NCI-H2081 (cell line): ENCODE results near the gene UCHL1.
"Not testable (repeated sequence)": the region's sequence is repeated elsewhere in the genome, so short reads cannot be mapped to it uniquely, and the experiment has no call there.

ENCODE experiments used
- DNase-seq, 2 experiments: peaks; one replicate each; lab custom pipeline; 2025; lab: John Stamatoyannopoulos, UW

Gene UCHL1

DNA sequence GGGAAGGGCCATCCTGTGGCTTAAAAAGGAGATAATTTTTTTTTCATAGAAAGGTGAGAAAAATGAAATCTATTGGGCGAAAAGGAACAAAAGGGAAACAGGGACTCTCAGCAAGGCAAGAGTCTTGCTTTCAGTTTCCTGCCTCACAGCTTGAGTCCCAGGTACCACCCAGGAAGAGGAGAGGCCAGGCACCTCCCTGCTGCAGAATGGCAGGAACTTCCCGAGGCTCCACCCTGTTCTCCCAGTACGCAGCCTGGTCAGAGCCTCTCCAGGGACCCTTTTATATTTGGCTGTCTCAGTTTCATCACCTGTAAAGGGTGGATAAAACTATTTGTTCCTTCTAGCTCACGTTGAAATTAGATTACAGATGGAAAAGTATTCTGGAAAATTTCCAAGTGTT lies 33.8 kb downstream of the UCHL1 start:
- no peak for DNase-seq

GRCh38 chr4:41294445-41295062 lies 37.8 kb downstream of the UCHL1 start:
- DNase-seq, result peak in 1 of 2 experiments; percentile 41

GRCh38 chr4:41296995-41297394 lies 40.3 kb downstream of the UCHL1 start:
- DNase-seq, result no peak

- no peak for DNase-seq
These were observed 41.1 kb downstream of the UCHL1 start for GRCh38 chr4:41297832-41298231.

- no peak for DNase-seq
These were observed 42.8 kb downstream of the UCHL1 start for GRCh38 chr4:41299486-41299885.

DNA sequence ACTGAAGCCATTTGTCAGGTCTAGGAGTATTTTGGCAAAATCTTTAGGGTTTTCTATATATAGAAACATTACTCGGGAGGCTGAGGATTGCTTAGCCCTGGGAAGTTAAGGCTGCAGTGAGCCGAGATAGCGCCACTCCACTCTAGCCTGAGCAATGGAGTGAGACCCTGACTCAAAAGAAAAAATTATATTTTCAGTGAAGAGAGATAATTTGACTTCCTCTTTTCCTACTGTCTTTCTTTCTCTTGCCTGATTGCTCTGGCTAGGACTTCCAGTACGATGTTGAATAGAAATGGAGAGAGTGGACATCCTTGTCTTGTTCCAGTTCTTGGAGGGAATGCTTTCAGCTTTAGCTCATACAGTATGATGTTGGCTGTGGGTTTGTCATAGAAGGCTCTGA lies 44.4 kb downstream of the UCHL1 start:
- DNase-seq, result no peak

GRCh38 chr4:41303372-41304118 lies 46.8 kb downstream of the UCHL1 start:
- no peak for DNase-seq

DNA sequence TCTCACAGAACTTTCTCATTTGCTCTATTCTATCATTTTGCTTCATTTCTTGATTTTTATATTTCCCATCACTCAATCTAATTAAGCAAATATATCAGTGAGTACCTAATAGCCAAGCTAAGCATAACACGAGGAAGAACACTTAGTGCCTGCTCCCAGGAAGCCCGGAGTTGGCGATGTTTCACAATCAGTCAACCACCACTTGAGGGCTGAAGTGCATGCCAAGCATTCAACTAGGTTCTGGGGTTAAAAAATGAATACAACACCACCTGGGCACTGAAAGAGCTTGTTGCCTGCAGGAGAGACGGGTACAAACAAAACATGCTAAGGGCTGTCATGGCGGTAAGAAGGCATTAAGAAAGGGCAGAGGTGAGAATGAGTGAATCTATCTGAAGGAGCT lies 47.5 kb downstream of the UCHL1 start:
- no peak for DNase-seq

DNA sequence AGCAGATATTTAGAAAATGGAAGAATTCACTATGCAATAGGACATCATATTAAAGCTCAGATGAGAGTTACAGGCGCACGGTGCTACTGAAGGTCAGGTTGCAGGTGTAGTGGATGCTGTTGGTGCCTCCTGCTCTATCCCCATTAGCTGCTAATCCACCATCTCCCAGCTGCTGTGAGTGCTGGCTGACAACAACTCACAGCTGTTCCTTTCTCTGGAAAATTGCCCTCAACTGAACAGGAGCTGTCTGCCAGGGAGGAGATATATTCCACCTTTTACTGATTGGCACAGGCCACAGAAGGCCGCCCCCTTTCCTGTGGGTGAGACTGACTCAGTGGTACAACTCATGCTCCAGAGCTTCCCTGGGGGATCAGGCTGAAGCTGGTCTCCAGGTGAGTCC lies 48.7 kb downstream of the UCHL1 start:
- no peak for DNase-seq

DNA sequence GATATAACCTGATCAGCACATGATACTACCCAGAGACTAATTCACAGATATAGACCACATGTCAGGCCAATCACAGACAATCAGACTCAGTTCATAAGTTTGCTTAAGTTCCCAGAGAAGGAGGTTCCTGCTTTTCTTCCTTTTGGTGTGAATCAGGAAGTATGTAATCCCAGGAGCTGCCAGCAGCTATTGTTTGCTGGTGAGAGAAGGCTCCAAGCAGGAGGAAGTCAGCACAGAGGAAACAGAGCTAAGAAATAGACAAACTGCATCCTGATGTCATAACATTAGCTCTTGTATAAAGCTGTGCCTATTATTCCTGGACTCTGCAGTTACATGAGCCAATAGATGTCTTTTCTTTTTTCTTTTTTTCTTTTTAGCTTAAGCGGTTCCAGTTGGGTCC lies 50.9 kb downstream of the UCHL1 start:
- DNase-seq, result no peak

- no peak for DNase-seq
These were observed 51.7 kb downstream of the UCHL1 start for GRCh38 chr4:41308398-41308797.

GRCh38 chr4:41315426-41315825 lies 58.7 kb downstream of the UCHL1 start:
- DNase-seq, result not testable (repeated sequence)

DNA sequence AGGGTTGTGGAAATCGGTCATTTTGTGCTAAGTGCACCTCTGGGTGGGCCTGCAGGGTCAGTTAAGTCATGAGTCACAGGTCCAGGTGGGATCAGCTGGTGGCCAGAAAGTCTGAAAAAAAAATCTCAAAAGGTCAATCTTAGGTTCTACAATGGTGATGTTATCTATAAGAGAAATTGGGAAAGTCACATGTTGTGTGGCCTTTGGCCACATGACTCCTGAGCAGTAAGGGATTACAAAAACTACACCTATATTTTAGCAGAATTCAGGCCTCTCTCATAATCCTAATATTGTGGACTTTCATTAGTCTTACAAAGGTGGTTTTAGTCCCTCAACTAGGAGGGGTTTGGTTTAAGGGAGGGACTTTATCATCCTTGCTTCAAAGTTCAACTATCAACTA lies 59.1 kb downstream of the UCHL1 start:
- DNase-seq, result no peak
